Endodermal cell (in vitro differentiated cells): ENCODE data around the gene AGAP3. TPM values are rescaled to one million over a fixed set of nuclear protein-coding genes. Genes with fewer than 3 reads are reported as not detected.

Experiments
- DNase-seq: peaks from one replicate; pipeline ENCODE4 v3.0.0-alpha.2; 2017
- H3K27ac ChIP-seq: 2 replicates; pipeline ENCODE4 v1.5.1; 2013; ENCODE audit warnings: mild to moderate bottlenecking, low read depth, low read length, moderate library complexity
- H3K27me3 ChIP-seq: 2 replicates; pipeline ENCODE4 v1.6.1; 2013; ENCODE audit warnings: mild to moderate bottlenecking, low read length, moderate library complexity; ENCODE audit not compliant: insufficient read depth, control insufficient read depth, poor library complexity, severe bottlenecking
- H3K36me3 ChIP-seq: 2 replicates; pipeline ENCODE4 v1.7.0; 2013; ENCODE audit warnings: mild to moderate bottlenecking, low read length, moderate library complexity; ENCODE audit not compliant: control insufficient read depth, insufficient read depth
- H3K4me1 ChIP-seq: one replicate; pipeline ENCODE4 v1.7.0; 2013; ENCODE audit warnings: low read length; ENCODE audit not compliant: control insufficient read depth, insufficient read depth
- H3K4me3 ChIP-seq: 2 replicates; pipeline ENCODE4 v1.5.1; 2013; ENCODE audit warnings: mild to moderate bottlenecking, low read length, moderate library complexity
- H3K9ac ChIP-seq: 2 replicates; pipeline ENCODE4 v1.6.1; 2013; ENCODE audit warnings: mild to moderate bottlenecking, low read length, moderate library complexity; ENCODE audit not compliant: poor library complexity, severe bottlenecking; ENCODE audit errors: extremely low read depth
- H3K9me3 ChIP-seq: 2 replicates; pipeline ENCODE4 v1.6.1; 2013; ENCODE audit warnings: mild to moderate bottlenecking, low read length, moderate library complexity; ENCODE audit not compliant: control insufficient read depth
- H3K27ac Mint-ChIP-seq: 2 replicates; pipeline ENCODE4 v1.8.0; 2020; ENCODE audit warnings: mixed read lengths
- H3K27me3 Mint-ChIP-seq: 2 replicates; pipeline ENCODE4 v1.8.0; 2021; ENCODE audit warnings: mild to moderate bottlenecking, mixed read lengths; ENCODE audit not compliant: insufficient read depth
- H3K36me3 Mint-ChIP-seq: 2 replicates; pipeline ENCODE4 v1.8.0; 2020; ENCODE audit warnings: low read depth, mixed read lengths
- H3K4me1 Mint-ChIP-seq: 2 replicates; pipeline ENCODE4 v1.8.0; 2020; ENCODE audit warnings: mixed read lengths
- H3K4me3 Mint-ChIP-seq: 2 replicates; pipeline ENCODE4 v1.8.0; 2020; ENCODE audit warnings: mild to moderate bottlenecking, moderate library complexity, mixed read lengths
- H3K9me3 Mint-ChIP-seq: 2 replicates; pipeline ENCODE4 v1.8.0; 2020; ENCODE audit warnings: mild to moderate bottlenecking, mixed read lengths
- WGBS, 2 experiments: methylation state at CpG; one replicate each; pipeline versions ENCODE4 v1.1.5 to v1.1.7; 2013; ENCODE audit warnings: missing lambda C conversion rate in 2 of 2, mixed read lengths in 1 of 2; ENCODE audit not compliant: insufficient coverage in 1 of 2, insufficient read length in 1 of 2; 5-methylcytosine and 5-hydroxymethylcytosine counted together
- total RNA-seq, 2 donors: library from RNA; stranded (reverse); fragmentation: NEBNext Ultra II Directional in 1 of 2; extraction: Animal tissue kit (Norgen Biotek cat#: 25700) in 1 of 2; gene quantifications; 2 replicates in 1 of 2; 3 replicates in 1 of 2; pipeline ENCODE4 v1.2.1, GENCODE V29; 2021
- TF ChIP-seq, protein P1 (sequence below): fragments of 200-600 bp; sonication (generic); conservative IDR thresholded peaks from 2 replicates; pipeline ENCODE4 v1.5.0; 2021; ENCODE audit warnings: antibody characterized with exemption, mild to moderate bottlenecking

The AGAP3 gene
- total RNA-seq, 2 donors from 2014 or later, result 113 to 116 TPM

DNA sequence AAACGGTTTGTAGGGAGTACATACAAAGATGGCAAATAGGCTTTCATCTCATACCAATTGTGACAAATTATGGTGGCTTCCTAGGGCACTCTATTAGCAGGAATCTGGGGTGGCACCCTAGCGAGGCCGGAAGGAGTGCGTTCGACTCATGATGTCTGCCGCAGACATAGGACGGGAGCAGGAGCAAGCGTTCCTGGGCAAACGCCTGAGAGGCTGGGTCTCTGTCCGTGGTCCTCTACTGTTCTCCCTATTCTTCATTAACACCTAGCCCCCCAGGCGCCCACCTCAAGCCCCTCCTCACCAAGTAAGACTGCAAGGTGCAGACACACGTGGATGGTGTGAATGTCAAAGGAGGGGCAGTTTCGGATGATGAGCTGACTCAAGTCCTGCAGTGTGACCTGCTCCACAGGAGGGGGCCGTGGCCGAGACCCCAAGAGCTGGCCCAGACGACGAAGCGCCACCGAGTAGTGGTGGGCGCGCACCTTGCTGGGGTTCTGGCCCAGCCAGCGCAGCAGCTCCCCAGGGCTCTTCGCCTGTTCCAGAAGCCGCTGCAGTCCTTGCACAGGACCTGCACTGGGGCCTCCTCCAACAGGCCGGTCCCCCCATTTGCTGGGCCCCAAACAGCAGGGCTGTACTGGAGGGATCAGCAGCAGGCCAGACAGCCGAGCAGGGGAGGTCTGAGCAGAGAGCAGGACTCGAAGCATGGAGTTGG, 6.9 kb upstream of the AGAP3 start:
- WGBS, 2 experiments, result 86 to 89% methylated on average over 8 to 27 of the region's 27 CpGs
- Histone ChIP-seq H3K4me1 (peaks cover 20% of the 10 kb centered on the region), H3K36me3 (peaks cover 13% of the 10 kb centered on the region), H3K4me3 (peak overlapping the region; percentile 93), H3K9me3 (no peaks in the 10 kb centered on the region), H3K9ac (peak overlapping the region; percentile 86), H3K27me3 (peaks cover 6% of the 10 kb centered on the region), H3K27ac (no peak overlapping the region)
- Mint-ChIP-seq H3K27ac (peak overlapping the region; percentile 81), H3K9me3 (no peaks in the 10 kb centered on the region), H3K4me3 (peak overlapping the region; percentile 76), H3K27me3 (peaks cover under 1% of the 10 kb centered on the region), H3K36me3 (peaks cover 19% of the 10 kb centered on the region), H3K4me1 (peaks cover 32% of the 10 kb centered on the region)
- TF ChIP-seq, protein P1, sequence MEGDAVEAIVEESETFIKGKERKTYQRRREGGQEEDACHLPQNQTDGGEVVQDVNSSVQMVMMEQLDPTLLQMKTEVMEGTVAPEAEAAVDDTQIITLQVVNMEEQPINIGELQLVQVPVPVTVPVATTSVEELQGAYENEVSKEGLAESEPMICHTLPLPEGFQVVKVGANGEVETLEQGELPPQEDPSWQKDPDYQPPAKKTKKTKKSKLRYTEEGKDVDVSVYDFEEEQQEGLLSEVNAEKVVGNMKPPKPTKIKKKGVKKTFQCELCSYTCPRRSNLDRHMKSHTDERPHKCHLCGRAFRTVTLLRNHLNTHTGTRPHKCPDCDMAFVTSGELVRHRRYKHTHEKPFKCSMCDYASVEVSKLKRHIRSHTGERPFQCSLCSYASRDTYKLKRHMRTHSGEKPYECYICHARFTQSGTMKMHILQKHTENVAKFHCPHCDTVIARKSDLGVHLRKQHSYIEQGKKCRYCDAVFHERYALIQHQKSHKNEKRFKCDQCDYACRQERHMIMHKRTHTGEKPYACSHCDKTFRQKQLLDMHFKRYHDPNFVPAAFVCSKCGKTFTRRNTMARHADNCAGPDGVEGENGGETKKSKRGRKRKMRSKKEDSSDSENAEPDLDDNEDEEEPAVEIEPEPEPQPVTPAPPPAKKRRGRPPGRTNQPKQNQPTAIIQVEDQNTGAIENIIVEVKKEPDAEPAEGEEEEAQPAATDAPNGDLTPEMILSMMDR, result no peak
- DNase-seq, result no peak

- peaks cover 35% of the 10 kb centered on the region for H3K4me1 Mint-ChIP-seq
- peaks cover 15% of the 10 kb centered on the region for H3K36me3 Mint-ChIP-seq
- 1 to 2% methylated on average over 12 to 31 of the region's 31 CpGs for WGBS, 2 experiments
- H3K27ac Mint-ChIP-seq, result peak overlapping the region; percentile 83
- H3K9me3 Mint-ChIP-seq, result no peaks in the 10 kb centered on the region
- H3K4me3 ChIP-seq, result peak overlapping the region; percentile 93
- TF ChIP-seq, protein P1, result no peak
- H3K27me3 ChIP-seq, result peaks cover 6% of the 10 kb centered on the region
- H3K9ac ChIP-seq, result peak overlapping the region; percentile 86
- H3K4me1 ChIP-seq, result peaks cover 20% of the 10 kb centered on the region
- H3K9me3 ChIP-seq, result no peaks in the 10 kb centered on the region
- H3K27ac ChIP-seq, result peak overlapping the region; percentile 73
- peaks cover 10% of the 10 kb centered on the region for H3K36me3 ChIP-seq
- peak overlapping the region; percentile 76 for H3K4me3 Mint-ChIP-seq
- peaks cover 1% of the 10 kb centered on the region for H3K27me3 Mint-ChIP-seq
- peak; percentile 70 for DNase-seq
These were observed 6.2 kb upstream of the AGAP3 start for GRCh38 chr7:151080067-151080521.

DNA sequence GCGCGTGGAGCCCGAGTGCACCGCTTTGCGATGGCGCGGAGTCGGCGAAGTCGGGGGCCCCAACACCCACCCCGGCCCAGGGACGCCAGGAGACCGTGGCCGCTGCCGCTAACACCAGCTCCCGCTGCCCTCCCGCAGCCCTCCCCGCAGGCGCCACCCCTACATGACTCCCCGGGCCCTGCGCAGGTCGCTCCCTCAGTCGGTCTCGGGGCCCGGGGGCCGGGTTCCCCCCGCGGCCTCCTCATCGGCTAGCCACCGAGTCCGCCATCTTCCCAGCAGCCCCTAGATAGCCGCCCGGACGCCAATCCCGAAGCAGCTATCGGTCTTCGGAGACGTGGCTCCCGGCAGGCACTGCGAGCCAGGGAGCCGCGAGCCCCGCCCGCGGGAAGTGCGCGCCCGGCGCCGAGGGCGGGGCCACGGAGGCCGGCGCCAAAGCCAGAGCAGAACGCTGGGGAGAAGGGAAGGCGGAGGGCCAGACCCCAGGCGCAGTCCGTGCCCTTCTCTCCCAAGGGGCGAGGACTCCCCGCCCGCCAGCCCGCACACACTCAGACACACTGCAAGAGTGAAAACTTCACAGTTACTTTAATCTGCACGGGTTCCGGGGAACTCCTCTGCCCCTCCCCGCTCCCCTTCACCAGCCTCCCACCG, 5.6 kb upstream of the AGAP3 start, which contains the start of gene FASTK:
TSS of gene FASTK (minus strand) at position 288 of the 648 bp plus-strand sequence. CDS start at position 245, 43 bp downstream.
- TF ChIP-seq, protein P1, result no peak
- Mint-ChIP-seq H3K9me3 (no peaks in the 10 kb centered on the region), H3K4me1 (peaks cover 36% of the 10 kb centered on the region), H3K4me3 (peak within 1 kb of the TSS; percentile 76), H3K27ac (peak within 1 kb of the TSS; percentile 83), H3K27me3 (peaks cover 1% of the 10 kb centered on the region), H3K36me3 (peaks cover 12% of the 10 kb centered on the region)
- WGBS, 2 experiments, result 1% methylated on average over 21 to 66 of the region's 66 CpGs
- peaks cover 6% of the 10 kb centered on the region for H3K27me3 ChIP-seq
- no peaks in the 10 kb centered on the region for H3K9me3 ChIP-seq
- peak within 1 kb of the TSS; percentile 86 for H3K9ac ChIP-seq
- H3K4me1 ChIP-seq, result peaks cover 20% of the 10 kb centered on the region
- peak; percentile 95 for DNase-seq
- H3K27ac ChIP-seq, result peak within 1 kb of the TSS; percentile 73
- H3K4me3 ChIP-seq, result peak within 1 kb of the TSS; percentile 93
- H3K36me3 ChIP-seq, result peaks cover 10% of the 10 kb centered on the region
